Measurements from ENCODE around the gene MYO10.

DNA sequence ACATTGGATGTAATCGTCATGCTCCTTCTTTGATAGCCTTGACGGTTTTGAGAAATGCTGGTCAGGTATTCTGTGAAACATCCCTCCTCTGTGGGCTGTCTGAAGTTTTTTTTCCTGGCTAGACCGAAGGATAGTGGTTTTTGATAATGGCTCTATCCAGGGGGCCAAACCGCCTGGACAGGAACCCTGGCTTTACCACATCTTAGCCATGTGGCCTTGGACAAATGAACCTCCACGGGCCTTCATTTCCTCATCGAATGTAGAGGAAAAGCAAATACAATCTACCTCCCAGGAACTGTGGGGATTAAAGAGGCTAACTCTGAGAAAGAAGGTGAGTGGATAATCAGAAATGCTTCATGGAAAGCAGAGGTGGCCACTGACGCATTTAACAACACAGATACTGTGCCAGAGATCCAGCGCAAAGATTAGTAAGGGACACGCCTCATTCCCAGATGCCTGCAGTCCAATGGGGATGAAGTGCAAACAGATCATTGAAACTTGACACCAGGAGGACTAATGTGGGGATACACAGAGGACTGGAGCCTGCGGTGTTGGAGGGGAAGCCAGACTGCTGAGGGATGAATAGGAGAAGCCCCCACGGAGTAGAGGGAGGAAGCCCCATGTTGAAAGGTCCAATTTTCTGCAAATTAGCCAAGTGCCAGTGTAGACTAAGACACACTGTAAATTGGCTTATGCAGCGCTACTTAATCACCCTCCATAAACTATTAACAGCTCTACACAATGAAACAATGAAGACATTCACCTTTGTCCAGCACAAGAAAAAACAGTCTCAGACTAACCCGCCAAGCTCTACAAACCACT, 41.6 kb downstream of the MYO10 start:
- TF ChIP-seq, protein P1, sequence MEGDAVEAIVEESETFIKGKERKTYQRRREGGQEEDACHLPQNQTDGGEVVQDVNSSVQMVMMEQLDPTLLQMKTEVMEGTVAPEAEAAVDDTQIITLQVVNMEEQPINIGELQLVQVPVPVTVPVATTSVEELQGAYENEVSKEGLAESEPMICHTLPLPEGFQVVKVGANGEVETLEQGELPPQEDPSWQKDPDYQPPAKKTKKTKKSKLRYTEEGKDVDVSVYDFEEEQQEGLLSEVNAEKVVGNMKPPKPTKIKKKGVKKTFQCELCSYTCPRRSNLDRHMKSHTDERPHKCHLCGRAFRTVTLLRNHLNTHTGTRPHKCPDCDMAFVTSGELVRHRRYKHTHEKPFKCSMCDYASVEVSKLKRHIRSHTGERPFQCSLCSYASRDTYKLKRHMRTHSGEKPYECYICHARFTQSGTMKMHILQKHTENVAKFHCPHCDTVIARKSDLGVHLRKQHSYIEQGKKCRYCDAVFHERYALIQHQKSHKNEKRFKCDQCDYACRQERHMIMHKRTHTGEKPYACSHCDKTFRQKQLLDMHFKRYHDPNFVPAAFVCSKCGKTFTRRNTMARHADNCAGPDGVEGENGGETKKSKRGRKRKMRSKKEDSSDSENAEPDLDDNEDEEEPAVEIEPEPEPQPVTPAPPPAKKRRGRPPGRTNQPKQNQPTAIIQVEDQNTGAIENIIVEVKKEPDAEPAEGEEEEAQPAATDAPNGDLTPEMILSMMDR (IDR thresholded peaks at IDR 0.05) = peak in 1 of 4 experiments; percentile 6
- TF ChIP-seq POLR2A (IDR thresholded peaks at IDR 0.05) = no peak
- peak; percentile 81 for TF ChIP-seq POLR2AphosphoS5 (IDR thresholded peaks at IDR 0.05)
